GM19324 (cell line): ENCODE results near the gene ZNF559.

ENCODE experiments used
- ATAC-seq: cut with Tn5 transposase; IDR thresholded peaks from one replicate; pipeline ENCODE4 v1.9.1; 2021; ENCODE audit warnings: mild to moderate bottlenecking, moderate library complexity; ENCODE audit not compliant: unreplicated experiment, low FRiP score

Gene ZNF559

DNA sequence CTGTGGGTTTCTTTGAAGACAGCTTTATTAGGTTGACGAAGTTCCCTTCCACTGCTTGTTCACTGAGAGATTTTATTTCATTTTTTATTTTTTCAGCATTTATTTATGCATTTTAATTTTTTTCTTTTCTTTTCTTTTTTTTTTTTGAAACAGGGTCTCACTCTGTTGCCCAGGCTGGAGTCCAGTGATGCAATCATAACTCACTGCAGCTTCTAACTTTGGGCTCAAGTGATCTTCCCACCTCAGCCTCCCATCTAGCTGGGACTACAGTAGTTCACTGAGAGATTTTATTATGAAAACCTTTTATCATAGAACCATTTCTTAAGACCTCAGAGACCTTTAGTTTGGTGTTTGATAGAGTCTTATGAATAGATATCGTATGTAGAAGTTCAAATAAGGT, 28.5 kb downstream of the ZNF559 start:
- no peak for ATAC-seq

DNA sequence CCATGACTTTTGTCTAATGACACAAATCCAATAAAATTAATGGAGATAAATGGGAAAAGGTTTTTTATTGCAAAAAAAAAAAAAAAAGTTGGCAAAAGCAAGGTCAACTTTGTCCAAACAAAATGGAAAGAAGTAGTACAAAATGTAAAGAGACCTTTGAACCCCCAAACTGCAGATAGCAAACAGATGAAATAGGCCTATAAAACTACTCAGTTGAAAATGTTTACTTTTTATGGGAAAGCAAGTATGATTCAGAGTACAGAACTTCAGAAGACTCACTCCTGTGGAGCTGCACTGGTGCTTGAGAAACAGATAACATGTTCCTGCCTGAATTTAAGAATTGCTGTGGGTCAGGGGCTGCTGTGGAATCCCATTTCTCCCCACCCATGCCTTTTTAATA, 29.0 kb downstream of the ZNF559 start:
- ATAC-seq, result no peak

DNA sequence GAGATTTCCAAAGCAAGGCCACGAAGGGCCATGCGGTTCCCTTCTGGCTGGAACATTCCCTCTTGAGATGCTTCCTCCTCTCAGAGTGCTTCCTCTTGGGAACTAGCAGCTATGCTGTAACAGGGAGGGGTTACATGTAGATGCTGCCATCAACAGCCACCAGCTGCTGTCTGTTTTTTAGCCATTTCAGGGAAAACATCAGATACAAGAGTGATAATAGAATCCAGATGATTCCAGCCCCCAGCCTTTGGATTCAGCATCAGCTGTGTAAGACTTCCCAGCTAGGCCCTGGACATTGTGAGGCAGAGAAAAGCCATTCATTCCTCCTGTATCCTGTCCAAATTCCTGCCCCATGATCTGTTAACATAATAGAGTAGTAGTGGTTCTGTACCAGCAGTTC, 30.7 kb downstream of the ZNF559 start:
- ATAC-seq, result no peak

DNA sequence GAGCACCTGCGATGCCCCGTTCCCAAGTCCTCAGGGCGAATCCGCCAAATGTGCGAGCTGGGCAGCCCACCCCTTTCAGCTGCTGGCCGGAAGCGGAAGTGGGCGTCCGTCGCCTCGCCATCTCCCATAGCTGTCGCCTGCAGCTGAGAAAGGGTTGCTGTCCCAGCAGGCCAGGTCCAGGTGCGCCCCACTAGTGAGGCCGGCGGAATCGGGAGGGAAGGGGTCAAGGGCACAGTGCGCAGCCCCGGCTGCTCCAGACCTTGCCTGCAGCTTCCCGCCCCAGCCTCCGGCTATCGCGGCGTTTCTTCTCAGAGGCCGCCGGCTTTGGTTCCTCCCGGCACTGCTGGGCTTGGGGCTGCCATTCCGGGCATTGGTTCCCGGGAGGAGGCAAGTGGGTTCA, 38.9 kb downstream of the ZNF559 start, which contains the start of gene ZNF177:
ZNF177 (plus strand) TSS at position 109 of the 400 bp plus-strand sequence. CDS start 15,299 bp downstream, outside the sequence.
- ATAC-seq, result no peak

DNA sequence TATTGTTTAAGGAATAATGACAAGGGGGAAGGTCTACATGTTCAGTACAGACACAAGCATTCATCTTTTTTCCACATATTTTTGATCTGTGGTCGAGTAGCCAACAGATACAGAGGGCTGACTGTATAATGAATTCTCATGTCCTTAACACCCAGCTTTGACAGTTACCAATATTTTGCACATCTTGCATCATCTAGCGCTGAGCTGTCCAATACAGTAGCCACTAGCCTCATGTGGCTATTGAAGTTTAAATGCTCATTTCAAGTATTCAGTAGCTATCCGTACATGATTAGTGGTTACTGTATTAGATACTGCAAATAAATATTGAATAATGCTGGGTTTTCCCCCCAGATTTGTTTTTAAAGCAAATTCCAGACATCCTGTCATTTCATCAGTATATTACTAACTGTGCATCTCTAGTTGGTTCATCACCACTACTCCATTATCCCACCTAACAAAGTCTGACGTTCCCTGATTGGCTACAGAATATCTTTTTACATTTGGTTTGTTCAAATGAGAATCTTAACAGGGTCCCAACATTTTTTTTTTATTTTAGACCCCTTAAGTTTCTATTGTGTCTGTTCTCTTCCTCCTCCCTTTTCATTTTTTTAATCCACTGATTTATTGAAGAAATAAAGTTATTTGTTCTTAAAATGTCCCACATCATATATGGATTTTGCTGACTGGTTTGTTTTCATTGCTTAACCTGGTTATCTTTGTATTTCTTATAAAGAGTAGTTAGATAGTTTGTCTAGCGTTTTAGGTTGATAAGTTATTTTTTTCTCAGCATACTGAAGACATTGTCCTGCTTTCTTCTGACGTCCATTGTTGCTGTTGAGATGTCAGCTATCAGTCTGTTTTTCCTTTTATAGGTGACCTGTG, 47.0 kb downstream of the ZNF559 start:
- ATAC-seq, result no peak

DNA sequence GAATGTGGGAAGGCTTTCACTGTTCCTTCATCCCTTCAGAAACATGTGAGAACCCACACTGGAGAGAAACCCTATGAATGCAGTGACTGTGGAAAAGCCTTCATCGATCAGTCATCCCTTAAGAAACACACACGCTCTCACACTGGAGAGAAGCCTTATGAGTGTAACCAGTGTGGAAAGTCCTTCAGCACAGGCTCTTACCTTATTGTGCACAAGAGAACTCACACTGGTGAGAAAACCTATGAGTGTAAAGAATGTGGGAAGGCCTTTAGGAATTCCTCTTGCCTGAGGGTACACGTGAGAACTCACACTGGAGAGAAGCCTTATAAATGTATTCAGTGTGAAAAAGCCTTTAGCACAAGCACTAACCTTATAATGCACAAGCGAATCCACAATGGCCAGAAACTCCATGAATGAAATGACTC, 57.4 kb downstream of the ZNF559 start:
- ATAC-seq, result no peak
